ENCODE data around the gene ZFYVE27.

DNA sequence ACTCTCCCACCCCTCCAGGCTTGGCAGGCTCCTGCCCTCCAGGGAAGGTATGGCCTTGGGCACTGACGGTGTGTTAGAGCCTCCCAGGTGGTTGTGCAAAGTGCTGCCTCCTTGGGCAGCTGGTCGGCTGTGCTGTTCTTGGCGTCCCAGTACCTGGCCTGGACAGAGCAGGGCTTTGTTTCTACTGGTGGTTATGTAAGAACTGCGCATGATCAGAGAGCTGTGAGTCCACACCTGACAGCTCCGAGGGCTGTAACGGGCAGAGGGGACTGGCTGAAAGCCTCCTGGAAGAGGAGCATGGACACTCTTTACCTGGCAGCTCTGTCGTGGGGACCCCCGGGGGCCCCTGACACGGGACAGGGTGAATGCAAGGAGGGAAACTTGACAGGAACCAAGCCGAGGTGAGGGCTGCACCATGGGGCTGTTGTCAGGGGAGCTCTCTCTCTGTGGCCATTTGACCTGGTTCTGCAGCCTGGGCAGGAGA lies 37.9 kb downstream of the ZFYVE27 start:
- no peak for TF ChIP-seq CTCF (IDR thresholded peaks at IDR 0.05; ENCODE audit: low read depth, low read length)
- no peak for TF ChIP-seq EZH2phosphoT487 (IDR thresholded peaks at IDR 0.05; ENCODE audit: low read depth)
